HG02852 (cell line): ENCODE data around the gene TUBGCP4.

ENCODE experiments used
- ATAC-seq: cut with Tn5 transposase; IDR thresholded peaks from one replicate; pipeline ENCODE4 v1.9.1; 2021; ENCODE audit warnings: mild to moderate bottlenecking, moderate library complexity; ENCODE audit not compliant: unreplicated experiment

TUBGCP4 gene

DNA sequence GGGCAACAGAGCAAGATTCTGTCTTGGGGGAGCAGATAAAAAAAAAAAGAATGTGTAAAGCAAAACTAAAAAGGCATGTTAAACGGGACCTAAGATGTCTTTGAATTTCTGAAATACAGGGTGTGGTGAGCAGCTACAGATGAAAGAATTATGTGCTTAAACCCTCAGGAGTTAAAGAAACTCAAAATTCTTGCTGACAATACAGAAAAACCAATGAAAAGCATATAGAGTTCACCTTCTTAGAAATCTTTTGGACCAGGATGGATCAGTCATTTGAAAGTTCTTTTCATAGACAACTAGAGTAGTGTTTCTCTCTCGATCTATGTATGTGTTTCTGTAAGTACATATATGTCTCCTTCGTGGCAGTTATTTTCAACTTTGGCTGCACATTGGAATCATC is 31.4 kb downstream of the TUBGCP4 start:
- ATAC-seq: no peak

DNA sequence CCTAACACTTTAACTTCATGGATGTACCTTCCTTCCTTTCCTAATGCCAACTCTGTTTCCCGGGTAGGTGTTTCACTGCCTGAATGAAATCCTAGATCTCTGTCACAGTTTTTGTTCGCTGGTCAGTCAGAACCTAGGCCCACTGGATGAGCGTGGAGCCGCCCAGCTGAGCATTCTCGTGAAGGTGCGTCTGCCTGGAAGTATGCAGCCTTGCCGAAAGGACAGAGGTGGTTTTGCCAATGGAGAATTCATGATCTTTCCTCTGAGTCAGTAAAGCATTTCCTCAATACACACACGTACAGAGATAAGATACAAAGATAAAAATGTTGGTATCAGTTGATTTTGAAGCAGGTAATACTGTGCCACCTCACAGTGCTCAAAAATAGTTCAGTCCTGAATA is 32.7 kb downstream of the TUBGCP4 start:
- no peak for ATAC-seq

DNA sequence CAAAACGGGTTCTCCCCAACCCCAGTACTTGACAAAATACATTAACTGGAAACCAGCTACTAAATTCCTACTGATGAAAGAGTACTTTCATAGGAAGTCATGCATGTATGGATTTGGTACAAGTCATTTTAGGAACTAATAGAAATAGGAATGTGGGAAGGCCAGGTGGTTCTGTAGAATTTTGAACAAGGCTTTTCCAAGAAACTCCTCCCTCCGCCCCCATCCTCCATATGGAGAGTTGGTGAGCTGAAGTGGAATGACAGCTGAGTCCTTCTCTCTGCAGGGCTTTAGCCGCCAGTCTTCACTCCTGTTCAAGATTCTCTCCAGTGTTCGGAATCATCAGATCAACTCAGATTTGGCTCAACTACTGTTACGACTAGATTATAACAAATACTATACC is 33.2 kb downstream of the TUBGCP4 start:
- no peak for ATAC-seq

DNA sequence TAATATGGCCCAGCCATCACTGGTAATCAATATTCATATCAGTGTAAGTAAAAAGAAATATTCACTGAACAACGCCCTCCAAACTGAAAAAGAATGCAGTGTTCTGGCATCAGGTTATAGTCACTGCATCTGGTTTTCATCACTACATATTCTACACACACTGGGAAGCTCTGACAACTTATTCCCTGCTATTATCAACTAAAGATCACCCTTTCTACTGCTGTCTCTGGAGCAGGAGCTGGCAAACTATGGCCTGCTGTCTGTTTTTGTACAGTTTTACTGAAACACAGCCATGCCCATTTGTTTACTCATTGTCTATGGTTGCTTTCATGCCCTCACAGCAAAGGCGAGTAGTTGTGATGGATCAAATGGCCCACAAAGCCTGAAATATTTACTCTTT is 35.3 kb downstream of the TUBGCP4 start:
- ATAC-seq: no peak

DNA sequence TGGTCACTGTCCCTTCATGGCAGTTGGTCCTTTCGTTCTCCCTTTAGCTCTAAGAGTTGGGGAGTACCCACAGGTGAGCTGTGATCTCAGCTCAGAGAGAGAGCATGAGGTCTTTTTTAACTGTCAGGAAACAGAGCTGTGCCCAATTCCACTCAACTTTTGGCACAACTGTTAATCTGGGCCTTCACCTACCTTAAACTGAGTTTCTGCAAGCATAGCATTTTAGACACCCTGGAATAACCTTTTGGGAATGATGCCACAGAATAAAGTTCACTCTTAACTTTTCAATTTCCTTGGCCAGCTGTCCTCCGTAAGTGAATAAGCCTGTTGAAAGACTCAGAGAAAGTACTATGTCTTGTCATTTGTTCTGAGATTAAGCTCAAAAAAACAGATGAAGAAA is 35.9 kb downstream of the TUBGCP4 start:
- no peak for ATAC-seq

DNA sequence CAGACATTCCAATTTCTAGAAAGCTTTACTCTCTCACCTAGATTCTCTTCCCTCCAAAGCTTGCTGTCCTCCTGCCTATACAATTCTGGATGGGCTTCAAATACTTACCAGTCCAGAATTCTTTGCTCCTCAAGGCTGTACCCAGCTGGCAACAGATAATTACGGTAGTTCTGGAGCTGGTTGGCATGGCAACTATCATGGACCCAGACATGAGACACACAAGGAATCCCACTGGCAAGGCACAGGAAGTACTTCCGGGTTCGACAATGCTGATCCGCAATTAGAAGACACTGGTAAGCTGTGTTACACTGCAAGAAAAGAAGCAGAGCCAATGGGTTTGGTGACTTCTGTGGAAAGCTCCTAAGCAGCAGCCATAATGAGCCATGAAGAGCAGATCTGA is 37.9 kb downstream of the TUBGCP4 start:
- ATAC-seq: no peak

DNA sequence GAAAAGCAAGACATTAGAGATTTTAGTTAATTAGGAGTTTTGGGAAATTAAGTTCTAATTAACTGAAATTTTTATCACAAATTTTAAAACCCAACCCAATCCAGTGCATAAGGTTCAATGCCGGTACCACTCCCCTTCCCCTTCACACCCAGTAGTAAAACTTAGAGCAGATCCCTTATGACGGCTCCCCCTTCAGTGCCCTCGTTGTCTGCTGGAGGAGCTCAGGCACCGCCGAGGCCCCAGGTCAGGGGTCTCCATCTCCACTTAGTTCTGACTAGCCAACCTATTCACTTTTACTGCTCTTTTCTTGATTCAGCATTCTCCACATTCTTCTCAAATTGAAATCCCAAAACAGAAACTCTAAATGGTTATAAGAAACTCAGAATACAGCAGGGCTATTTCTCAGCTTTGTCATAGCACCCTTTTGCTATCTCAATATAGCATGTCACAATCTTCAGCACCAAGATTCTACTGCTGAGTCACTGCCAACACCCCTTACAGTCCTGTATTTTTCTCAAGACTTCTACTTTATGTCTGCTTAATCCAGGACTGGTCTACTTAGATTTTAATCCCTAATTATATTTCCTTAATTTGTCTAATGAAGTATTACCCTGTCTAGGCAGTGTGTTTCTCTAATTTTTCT is 39.8 kb downstream of the TUBGCP4 start:
- ATAC-seq: no peak

DNA sequence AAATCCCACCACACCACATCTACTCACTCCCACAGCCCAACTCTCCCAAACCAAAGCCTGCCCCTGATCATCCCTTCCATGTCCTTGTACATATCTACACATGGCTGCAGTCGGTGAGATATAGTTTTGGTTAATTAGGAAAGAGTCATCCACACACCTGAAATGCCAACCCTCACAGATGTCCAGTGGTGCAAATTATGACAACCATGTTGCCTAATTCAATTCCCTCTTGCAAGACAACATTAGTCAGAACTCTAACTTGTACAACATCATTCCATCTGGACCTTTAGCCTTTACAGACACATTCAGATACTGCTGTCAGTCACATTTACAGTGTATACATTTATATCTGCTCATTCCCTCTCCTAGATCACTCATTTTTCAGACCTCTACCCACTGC is 41.2 kb downstream of the TUBGCP4 start:
- no peak for ATAC-seq

DNA sequence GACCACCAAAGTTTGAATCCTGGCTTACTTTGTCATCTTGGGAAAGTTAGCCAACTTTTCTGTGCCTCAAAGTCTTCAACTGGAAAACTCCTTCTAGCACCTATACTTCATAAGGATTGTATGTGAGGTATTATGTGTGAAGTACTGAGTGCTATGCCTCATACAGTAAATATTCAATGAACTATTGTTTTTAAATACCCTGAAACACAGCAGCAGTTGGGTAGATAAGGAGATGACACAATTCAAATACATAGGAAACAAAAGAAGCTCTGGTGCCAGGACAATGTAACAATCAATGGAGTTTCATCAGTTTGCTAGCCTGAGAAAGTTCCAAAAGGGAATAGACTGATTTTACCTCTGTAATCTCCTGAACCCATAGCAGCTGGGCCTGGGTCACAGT is 43.3 kb downstream of the TUBGCP4 start:
- ATAC-seq: no peak

DNA sequence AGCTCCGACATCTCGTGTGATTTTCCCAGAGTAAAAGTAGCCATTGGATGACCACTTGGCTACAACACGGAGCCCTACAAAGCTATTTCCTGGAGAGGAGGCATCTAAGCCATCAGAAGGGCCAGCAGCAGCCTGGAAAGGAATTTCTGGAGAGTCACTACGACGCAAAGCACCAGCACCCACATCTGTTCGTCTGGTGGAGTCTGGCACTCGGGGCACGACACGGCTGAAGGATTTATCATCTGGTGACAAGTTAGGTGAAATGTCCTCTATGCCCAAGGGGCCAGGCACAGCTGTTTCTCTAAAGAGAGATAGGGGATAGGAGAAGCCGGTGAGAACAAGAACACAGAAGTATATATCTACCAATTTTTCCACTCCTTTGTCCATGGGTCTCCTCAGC is 49.5 kb downstream of the TUBGCP4 start:
- no peak for ATAC-seq

DNA sequence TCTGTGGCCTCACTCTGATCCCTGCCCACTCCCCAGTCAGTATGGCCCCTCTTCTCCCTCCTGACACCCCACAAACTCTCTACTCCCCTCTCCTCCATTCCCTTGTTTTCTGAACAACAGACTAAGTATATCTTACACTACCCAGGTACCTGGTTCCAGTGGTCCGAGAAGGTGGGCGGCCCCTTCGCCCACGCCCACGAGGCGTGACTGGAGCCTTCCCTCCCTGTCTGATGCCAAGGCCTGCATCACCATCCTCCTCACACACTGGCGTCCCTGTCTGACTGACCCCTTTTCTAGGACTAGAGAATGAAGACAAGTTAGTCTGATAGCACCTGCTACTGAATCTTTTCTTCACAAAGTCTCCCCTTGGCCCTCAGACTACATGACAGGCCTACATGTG is 50.0 kb downstream of the TUBGCP4 start:
- no peak for ATAC-seq

DNA sequence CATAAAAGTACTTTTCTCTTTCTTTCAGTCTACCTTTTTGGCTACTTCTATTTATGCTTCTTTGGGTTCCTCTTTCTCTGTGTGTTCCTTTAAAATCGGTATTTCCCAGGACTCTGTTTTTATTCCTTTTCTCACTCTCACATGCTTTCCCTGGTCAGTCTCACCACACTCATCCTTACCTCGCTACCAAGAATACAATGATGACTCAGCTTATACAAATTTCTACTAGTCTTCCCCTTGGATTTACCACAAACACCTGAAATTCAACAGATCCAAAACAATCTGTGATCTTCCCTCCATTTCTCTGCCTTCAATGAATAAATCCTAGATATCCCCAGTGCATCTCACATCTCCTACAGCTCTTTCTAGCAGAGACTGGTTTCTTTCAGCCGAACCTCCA is 52.9 kb downstream of the TUBGCP4 start:
- no peak for ATAC-seq

DNA sequence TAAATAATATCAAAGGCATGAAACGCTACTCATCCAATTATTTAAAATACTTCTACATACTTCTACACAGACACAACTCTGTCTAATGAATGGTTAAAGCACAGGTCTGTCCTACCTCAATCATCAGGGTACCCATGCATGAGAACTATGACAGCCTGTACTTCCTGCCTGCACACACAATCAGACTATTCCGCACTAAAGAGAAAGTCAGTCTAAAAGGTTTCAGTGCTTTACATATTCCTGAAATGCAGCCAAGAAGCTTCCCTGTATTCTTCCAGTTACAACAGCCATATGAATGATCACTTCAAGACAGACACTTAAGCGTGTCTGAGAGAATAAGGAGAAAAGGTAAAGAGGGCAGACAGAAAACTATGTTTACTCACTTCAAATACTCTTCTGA is 58.8 kb downstream of the TUBGCP4 start:
- no peak for ATAC-seq

DNA sequence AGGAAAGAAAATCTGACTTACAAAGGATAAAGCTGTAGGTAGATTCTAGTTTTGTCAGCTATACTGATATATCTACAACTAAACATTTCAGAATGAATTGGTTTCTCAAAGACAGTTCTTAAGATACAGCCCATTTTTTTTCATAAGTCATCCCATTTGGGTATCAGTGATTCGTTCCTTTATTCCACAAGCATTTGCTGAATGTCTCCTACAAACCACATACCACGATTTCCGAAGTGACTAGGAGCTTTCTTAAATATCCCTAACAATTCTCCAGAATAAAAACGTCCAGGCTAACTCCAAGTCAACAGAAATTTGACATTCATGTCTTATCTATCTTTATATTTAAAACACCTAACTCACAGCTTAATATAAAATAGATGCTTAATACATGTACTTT is 62.3 kb downstream of the TUBGCP4 start:
- no peak for ATAC-seq

DNA sequence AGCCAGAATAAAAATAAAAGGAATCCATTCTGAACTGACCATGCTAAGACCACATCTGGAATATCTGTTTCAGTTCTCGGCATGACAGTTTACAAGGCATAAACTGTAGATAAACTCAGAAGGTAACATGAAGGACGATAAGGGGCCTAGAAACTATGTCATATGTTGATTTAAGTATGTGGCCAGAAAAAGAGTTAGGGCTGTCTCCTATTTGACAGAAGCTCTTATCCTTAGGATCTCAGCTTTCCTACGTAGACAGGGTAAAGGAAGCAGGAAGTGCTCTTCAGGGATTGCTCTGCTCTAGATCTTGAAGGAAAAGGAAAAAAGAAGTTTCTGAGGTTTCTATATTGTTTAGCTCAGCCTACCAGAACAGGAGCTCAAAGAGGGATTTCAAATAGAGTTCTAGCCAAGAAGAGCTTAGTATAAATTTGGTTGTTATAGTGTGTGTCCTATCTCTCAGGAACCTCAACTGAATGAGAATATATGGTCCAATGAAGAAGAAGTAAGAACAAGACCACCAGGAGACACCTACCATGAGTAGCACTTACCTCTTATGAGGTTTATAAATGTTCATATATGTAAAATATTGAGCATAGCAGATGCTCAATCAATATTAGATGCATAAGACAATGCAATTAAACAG is 62.9 kb downstream of the TUBGCP4 start:
- ATAC-seq: no peak

DNA sequence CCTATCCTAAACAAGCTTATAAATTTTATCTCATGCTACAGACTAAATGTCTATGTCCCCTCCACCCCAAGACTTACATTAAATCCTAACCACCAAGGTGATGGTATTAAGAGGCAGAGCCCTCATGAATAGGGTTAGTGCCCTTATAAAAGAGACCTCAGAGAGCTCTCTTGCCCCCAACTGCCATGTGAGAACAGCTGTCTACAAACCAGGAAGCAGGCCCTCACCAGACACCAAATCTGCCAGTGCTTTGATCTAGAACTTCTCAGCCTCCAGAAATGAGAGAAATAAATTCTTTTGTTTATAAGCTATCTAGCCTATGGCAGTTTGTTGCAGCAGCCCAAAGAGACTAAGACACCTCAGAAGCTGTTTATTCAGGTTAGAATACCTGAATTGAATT is 63.5 kb downstream of the TUBGCP4 start:
- no peak for ATAC-seq

DNA sequence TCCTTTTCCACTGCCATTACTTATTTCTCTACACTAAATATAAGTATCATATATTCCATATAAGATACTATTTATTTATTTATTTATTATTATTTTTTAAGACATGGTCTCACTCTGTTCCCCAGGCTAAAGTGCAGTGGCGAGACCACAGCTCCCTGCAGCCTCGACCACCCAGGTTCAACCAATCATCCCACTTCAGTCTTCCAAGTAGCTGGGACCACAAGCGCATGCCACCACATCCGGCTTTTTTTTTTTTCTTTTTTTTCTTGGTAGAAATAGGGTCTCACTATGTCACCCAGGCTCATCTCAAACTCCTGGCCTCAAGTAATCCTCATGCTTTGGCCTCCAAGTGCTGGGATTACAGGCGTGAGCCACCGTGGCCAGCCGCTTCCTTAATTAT is 65.5 kb downstream of the TUBGCP4 start:
- no peak for ATAC-seq

DNA sequence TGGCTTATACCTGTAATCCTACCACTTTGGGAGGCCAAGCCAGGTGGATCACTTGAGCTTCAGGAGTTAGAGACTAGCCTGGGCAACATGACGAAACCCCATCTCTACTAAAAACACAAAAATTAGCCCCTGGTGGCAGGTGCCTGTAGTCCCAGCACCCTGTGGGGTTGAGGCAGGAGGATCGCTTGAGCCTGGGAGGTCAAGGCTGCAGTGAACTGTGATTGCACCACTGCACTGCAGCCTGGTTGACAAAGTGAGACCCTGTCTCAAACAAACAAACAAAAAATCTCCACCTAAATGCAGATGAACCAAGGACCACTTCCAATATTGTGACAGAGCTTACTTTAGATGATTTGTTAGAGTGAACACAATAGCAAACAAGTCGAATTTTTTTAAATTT is 68.4 kb downstream of the TUBGCP4 start:
- no peak for ATAC-seq

DNA sequence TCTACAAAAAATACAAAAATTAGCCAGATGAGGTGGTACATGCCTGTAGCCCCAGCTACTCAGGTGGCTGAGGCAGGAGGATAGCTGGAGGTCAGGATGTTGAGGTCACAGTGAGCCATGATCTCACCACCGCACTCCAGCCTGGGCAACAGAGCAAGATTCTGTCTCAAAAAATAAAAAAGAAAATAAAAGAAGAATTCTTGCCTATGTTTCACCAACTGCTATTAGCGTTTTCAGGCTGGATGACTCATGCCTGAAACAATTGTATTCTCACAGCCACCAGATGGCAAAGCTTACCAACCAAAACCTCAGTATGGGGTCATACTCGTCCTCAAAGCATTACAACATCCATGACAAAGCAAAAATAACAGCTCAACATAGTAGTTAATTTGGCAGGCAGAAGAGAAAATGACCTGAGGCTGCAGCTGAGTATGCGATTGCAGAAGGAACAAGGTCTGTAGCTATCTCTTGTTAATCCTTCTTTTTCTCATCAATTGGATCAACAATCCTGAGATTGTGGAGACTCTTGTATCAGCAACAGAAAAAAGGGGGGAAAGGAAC is 69.9 kb downstream of the TUBGCP4 start:
- ATAC-seq: no peak

DNA sequence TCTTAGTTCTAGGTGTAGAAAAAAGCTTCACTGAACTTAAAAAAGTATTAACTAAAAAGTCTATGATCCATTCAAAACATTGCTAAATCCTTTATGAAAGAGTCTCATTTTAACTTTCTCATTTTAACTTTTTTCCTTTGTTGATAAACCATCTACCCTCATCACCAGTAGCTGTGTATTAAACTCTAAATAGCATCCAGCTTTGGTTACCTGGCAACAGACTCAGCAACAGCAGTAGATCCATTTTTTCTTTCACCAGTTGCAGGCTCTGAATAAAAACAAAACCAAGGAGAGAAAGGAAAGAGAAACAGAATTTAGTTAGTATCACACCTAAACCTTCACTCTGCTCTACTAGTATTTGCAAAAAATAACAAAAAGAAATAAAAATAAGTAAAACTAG is 70.4 kb downstream of the TUBGCP4 start:
- no peak for ATAC-seq

DNA sequence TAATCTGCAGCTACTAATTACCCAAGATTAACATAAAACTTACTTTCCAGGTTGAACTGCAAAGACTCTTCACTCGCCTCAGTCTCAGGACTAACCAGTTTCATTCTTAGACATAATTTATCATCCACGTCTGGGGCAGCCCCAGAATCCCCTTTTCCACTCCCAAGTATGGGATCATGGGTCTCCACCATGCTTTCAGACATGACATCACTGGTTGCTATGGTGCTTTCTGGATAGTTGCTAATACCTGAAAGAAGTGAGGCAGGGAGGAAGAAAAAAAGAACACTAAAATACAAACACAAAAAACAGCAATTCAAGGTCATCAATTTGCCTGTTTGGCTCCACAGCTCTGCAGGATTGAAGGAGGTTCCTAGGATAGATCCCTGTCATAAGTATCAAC is 75.4 kb downstream of the TUBGCP4 start:
- no peak for ATAC-seq

DNA sequence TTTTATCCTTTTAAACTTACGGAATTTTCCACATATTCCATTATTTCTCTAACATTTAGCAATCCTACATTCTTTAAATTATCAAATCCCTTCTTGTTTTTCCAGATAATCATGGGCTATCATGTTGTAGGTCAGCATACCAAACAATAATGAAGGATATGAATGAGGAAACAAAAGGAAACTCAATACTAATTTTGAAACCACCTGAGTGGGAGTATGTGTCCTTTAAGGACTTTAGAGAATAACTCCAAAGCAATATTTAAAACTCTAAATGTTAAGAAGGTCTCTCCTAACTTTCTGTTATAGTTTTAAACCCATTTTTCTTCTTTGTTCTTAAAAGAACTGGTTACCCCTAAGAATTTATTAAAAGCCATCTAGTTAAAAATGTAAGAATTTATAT is 79.1 kb downstream of the TUBGCP4 start:
- ATAC-seq: no peak
